IgD-negative memory B cell (primary cell): ENCODE data around the gene KCNF1. TPM values are rescaled to one million over a fixed set of nuclear protein-coding genes. Genes with fewer than 3 reads are reported as not detected.

Experiments used
- H3K27ac Mint-ChIP-seq, 3 donors: one replicate each; pipeline ENCODE4 v1.8.0; 2020 to 2022; ENCODE audit warnings: mild to moderate bottlenecking in 3 of 3, mixed read lengths in 3 of 3, moderate library complexity in 1 of 3
- H3K27me3 Mint-ChIP-seq: one replicate; pipeline ENCODE4 v1.8.0; 2021; ENCODE audit warnings: mixed read lengths
- H3K36me3 Mint-ChIP-seq: one replicate; pipeline ENCODE4 v1.8.0; 2020; ENCODE audit warnings: mild to moderate bottlenecking, mixed read lengths
- H3K4me1 Mint-ChIP-seq, 3 donors: one replicate each; pipeline ENCODE4 v1.8.0; 2020 to 2022; ENCODE audit warnings: mixed read lengths in 3 of 3, mild to moderate bottlenecking in 1 of 3
- H3K4me3 Mint-ChIP-seq, 4 donors: one replicate each; pipeline ENCODE4 v1.8.0; 2020 to 2022; ENCODE audit warnings: mild to moderate bottlenecking in 4 of 4, mixed read lengths in 4 of 4, moderate library complexity in 3 of 4
- H3K9me3 Mint-ChIP-seq, 3 donors: one replicate each; pipeline ENCODE4 v1.8.0; 2020 to 2021; ENCODE audit warnings: mixed read lengths in 3 of 3, mild to moderate bottlenecking in 1 of 3
- polyA plus RNA-seq: library from polyadenylated mRNA; unstranded; fragments of 300-500 nt; fragmentation: Illumina TruSeq; gene quantifications from one replicate; pipeline ENCODE4 v1.2.3, GENCODE V29; 2021

Gene KCNF1
- polyA plus RNA-seq, 1 donor from 2014 or later, result not detected

GRCh38 chr2:10916953-10917352, 5.2 kb downstream of the KCNF1 start:
- Mint-ChIP-seq H3K27ac (no peak overlapping the region), H3K9me3 (no peaks in the 10 kb centered on the region), H3K36me3 (no peaks in the 10 kb centered on the region), H3K27me3 (peaks cover 18% of the 10 kb centered on the region), H3K4me3 (no peak overlapping the region), H3K4me1 (peaks cover 0 to 4% (median 0%) of the 10 kb centered on the region in 3 donors)

GRCh38 chr2:10917927-10918326, 6.2 kb downstream of the KCNF1 start:
- H3K9me3 Mint-ChIP-seq, result no peaks in the 10 kb centered on the region
- peaks cover 12% of the 10 kb centered on the region for H3K27me3 Mint-ChIP-seq
- H3K4me1 Mint-ChIP-seq, result peaks cover 0 to 1% (median 0%) of the 10 kb centered on the region in 3 donors
- no peak overlapping the region for H3K27ac Mint-ChIP-seq
- no peak overlapping the region for H3K4me3 Mint-ChIP-seq
- H3K36me3 Mint-ChIP-seq, result no peaks in the 10 kb centered on the region

- no peak overlapping the region for H3K4me3 Mint-ChIP-seq
- peaks cover 6% of the 10 kb centered on the region for H3K27me3 Mint-ChIP-seq
- no peak overlapping the region for H3K27ac Mint-ChIP-seq
- H3K4me1 Mint-ChIP-seq, result peaks cover 0 to 1% (median 0%) of the 10 kb centered on the region in 3 donors
- H3K36me3 Mint-ChIP-seq, result no peaks in the 10 kb centered on the region
- no peaks in the 10 kb centered on the region for H3K9me3 Mint-ChIP-seq
Measured at GRCh38 chr2:10918661-10919409, 7.1 kb downstream of the KCNF1 start.

- H3K4me1 Mint-ChIP-seq, result peaks cover 0 to 1% (median 0%) of the 10 kb centered on the region in 3 donors
- no peaks in the 10 kb centered on the region for H3K9me3 Mint-ChIP-seq
- peaks cover 4% of the 10 kb centered on the region for H3K27me3 Mint-ChIP-seq
- H3K27ac Mint-ChIP-seq, result no peak overlapping the region
- no peak overlapping the region for H3K4me3 Mint-ChIP-seq
- H3K36me3 Mint-ChIP-seq, result no peaks in the 10 kb centered on the region
Measured at GRCh38 chr2:10919410-10919770, 7.7 kb downstream of the KCNF1 start.

GRCh38 chr2:10919771-10920621, 8.3 kb downstream of the KCNF1 start:
- Mint-ChIP-seq H3K4me1 (peaks cover 0 to 1% (median 0%) of the 10 kb centered on the region in 3 donors), H3K36me3 (no peaks in the 10 kb centered on the region), H3K27me3 (no peaks in the 10 kb centered on the region), H3K27ac (no peak overlapping the region), H3K4me3 (no peak overlapping the region), H3K9me3 (no peaks in the 10 kb centered on the region)

- no peak overlapping the region for H3K4me3 Mint-ChIP-seq
- peaks cover under 1% of the 10 kb centered on the region for H3K27me3 Mint-ChIP-seq
- H3K36me3 Mint-ChIP-seq, result no peaks in the 10 kb centered on the region
- peaks cover 0 to 1% (median 0%) of the 10 kb centered on the region in 3 donors for H3K4me1 Mint-ChIP-seq
- no peak overlapping the region for H3K27ac Mint-ChIP-seq
- no peaks in the 10 kb centered on the region for H3K9me3 Mint-ChIP-seq
Measured at GRCh38 chr2:10920764-10921388, 9.1 kb downstream of the KCNF1 start.

- Mint-ChIP-seq H3K4me1 (peaks cover 0 to 1% (median 0%) of the 10 kb centered on the region in 3 donors), H3K27me3 (peaks cover 5% of the 10 kb centered on the region), H3K9me3 (no peaks in the 10 kb centered on the region), H3K4me3 (no peak overlapping the region), H3K27ac (no peak overlapping the region), H3K36me3 (no peaks in the 10 kb centered on the region)
Measured at GRCh38 chr2:10921525-10921924, 9.8 kb downstream of the KCNF1 start.

- Mint-ChIP-seq H3K4me1 (peaks cover 0 to 1% (median 0%) of the 10 kb centered on the region in 3 donors), H3K4me3 (no peak overlapping the region), H3K9me3 (no peaks in the 10 kb centered on the region), H3K27me3 (peaks cover 6% of the 10 kb centered on the region), H3K36me3 (no peaks in the 10 kb centered on the region), H3K27ac (no peak overlapping the region)
Measured at GRCh38 chr2:10922307-10923007, 10.7 kb downstream of the KCNF1 start.

- H3K9me3 Mint-ChIP-seq, result no peaks in the 10 kb centered on the region
- no peak overlapping the region for H3K27ac Mint-ChIP-seq
- H3K27me3 Mint-ChIP-seq, result peaks cover 7% of the 10 kb centered on the region
- H3K4me1 Mint-ChIP-seq, result peaks cover 0 to 1% (median 0%) of the 10 kb centered on the region in 3 donors
- no peaks in the 10 kb centered on the region for H3K36me3 Mint-ChIP-seq
- H3K4me3 Mint-ChIP-seq, result no peak overlapping the region
Measured at GRCh38 chr2:10923008-10923375, 11.3 kb downstream of the KCNF1 start.

GRCh38 chr2:10923965-10924364, 12.2 kb downstream of the KCNF1 start:
- Mint-ChIP-seq H3K27me3 (peaks cover 17% of the 10 kb centered on the region), H3K27ac (peak overlapping the region in 1 of 3 donors; percentile 25), H3K36me3 (no peaks in the 10 kb centered on the region), H3K4me3 (no peak overlapping the region), H3K9me3 (no peaks in the 10 kb centered on the region), H3K4me1 (peaks cover 0 to 1% (median 0%) of the 10 kb centered on the region in 3 donors)

- H3K36me3 Mint-ChIP-seq, result no peaks in the 10 kb centered on the region
- peaks cover 0 to 1% (median 0%) of the 10 kb centered on the region in 3 donors for H3K4me1 Mint-ChIP-seq
- H3K27ac Mint-ChIP-seq, result peak overlapping the region in 1 of 3 donors; percentile 25
- no peak overlapping the region for H3K4me3 Mint-ChIP-seq
- peaks cover 18% of the 10 kb centered on the region for H3K27me3 Mint-ChIP-seq
- no peaks in the 10 kb centered on the region for H3K9me3 Mint-ChIP-seq
Measured at GRCh38 chr2:10924441-10924840, 12.7 kb downstream of the KCNF1 start.

- Mint-ChIP-seq H3K9me3 (no peaks in the 10 kb centered on the region), H3K27me3 (peaks cover 19% of the 10 kb centered on the region), H3K4me1 (peaks cover 0 to 1% (median 0%) of the 10 kb centered on the region in 3 donors), H3K4me3 (no peak overlapping the region), H3K27ac (no peak overlapping the region), H3K36me3 (no peaks in the 10 kb centered on the region)
Measured at GRCh38 chr2:10924859-10925258, 13.1 kb downstream of the KCNF1 start.

- no peak overlapping the region for H3K4me3 Mint-ChIP-seq
- no peaks in the 10 kb centered on the region for H3K9me3 Mint-ChIP-seq
- H3K27me3 Mint-ChIP-seq, result peaks cover 21% of the 10 kb centered on the region
- no peak overlapping the region for H3K27ac Mint-ChIP-seq
- no peaks in the 10 kb centered on the region for H3K4me1 Mint-ChIP-seq
- no peaks in the 10 kb centered on the region for H3K36me3 Mint-ChIP-seq
Measured at GRCh38 chr2:10926191-10926820, 14.6 kb downstream of the KCNF1 start.

- H3K36me3 Mint-ChIP-seq, result no peaks in the 10 kb centered on the region
- no peaks in the 10 kb centered on the region for H3K9me3 Mint-ChIP-seq
- H3K27me3 Mint-ChIP-seq, result peaks cover 31% of the 10 kb centered on the region
- H3K4me1 Mint-ChIP-seq, result no peaks in the 10 kb centered on the region
- H3K4me3 Mint-ChIP-seq, result no peak overlapping the region
- no peak overlapping the region for H3K27ac Mint-ChIP-seq
Measured at GRCh38 chr2:10930721-10931516, 19.2 kb downstream of the KCNF1 start.
